Stimulated activated CD4-positive, alpha-beta T cell treated with anti-CD3 and anti-CD28 coated beads, Interleukin-12 subunit alpha, Interleukin-12 subunit beta, amount 100 ng/mL, for 24 hours (primary cell): ENCODE results near the gene WDR59.
"Not testable (repeated sequence)": the region's sequence is repeated elsewhere in the genome, so short reads cannot be mapped to it uniquely, and the experiment has no call there.

Source experiments
- DNase-seq, 2 experiments: peaks; one replicate each; pipeline ENCODE4 v3.0.0-alpha.2; 2020; ENCODE audit warnings: low read depth in 2 of 2

Gene WDR59

GRCh38 chr16:74852500-74852875, 132.4 kb downstream of the WDR59 start:
- no peak for DNase-seq

GRCh38 chr16:74850027-74850426, 134.9 kb downstream of the WDR59 start:
- DNase-seq = no peak

GRCh38 chr16:74847202-74847601, 137.7 kb downstream of the WDR59 start:
- DNase-seq = no peak

- DNase-seq = no peak
These were observed 138.2 kb downstream of the WDR59 start for GRCh38 chr16:74846714-74847113.

- DNase-seq = no peak
These were observed 140.6 kb downstream of the WDR59 start for GRCh38 chr16:74844041-74844980.

GRCh38 chr16:74843381-74844035, 141.4 kb downstream of the WDR59 start:
- DNase-seq = not testable (repeated sequence)

GRCh38 chr16:74842413-74842812, 142.5 kb downstream of the WDR59 start:
- no peak for DNase-seq

- DNase-seq = no peak
These were observed 143.0 kb downstream of the WDR59 start for GRCh38 chr16:74841904-74842303.

- no peak for DNase-seq
These were observed 143.5 kb downstream of the WDR59 start for GRCh38 chr16:74841469-74841868.

- no peak for DNase-seq
These were observed 147.9 kb downstream of the WDR59 start for GRCh38 chr16:74837056-74837455.

- DNase-seq = no peak
These were observed 148.7 kb downstream of the WDR59 start for GRCh38 chr16:74836111-74836671.

GRCh38 chr16:74832228-74832627, 152.7 kb downstream of the WDR59 start:
- DNase-seq = no peak

- DNase-seq = no peak
These were observed 153.5 kb downstream of the WDR59 start for GRCh38 chr16:74831467-74831866.

GRCh38 chr16:74830648-74831047, 154.3 kb downstream of the WDR59 start:
- DNase-seq = no peak

GRCh38 chr16:74829637-74830036, 155.3 kb downstream of the WDR59 start:
- no peak for DNase-seq

- no peak for DNase-seq
These were observed 159.0 kb downstream of the WDR59 start for GRCh38 chr16:74825941-74826340.

- DNase-seq = no peak
These were observed 159.9 kb downstream of the WDR59 start for GRCh38 chr16:74825016-74825415.
